ENCODE measurements around the gene FLT1. TPM values are rescaled to one million over a fixed set of nuclear protein-coding genes. Genes with fewer than 3 reads are reported as not detected.

Gene FLT1
- total and polyA plus RNA-seq, 2 donors = 4.3 to 5.5 TPM

- H3K4me1 ChIP-seq (ENCODE audit: control insufficient read depth in 2 of 2, insufficient read depth in 2 of 2, low read length in 2 of 2) = no peaks in the 10 kb centered on the region
- H3K27me3 ChIP-seq (ENCODE audit: control insufficient read depth in 2 of 2, insufficient read depth in 1 of 2, low read length in 1 of 2) = no peaks in the 10 kb centered on the region
- WGBS = 97% methylated on average over 4 of the region's 4 CpGs
- DNase-seq (ENCODE audit: low read depth in 6 of 9, low spot score in 9 of 9) = no peak
- no peak overlapping the region for H3K27ac ChIP-seq (ENCODE audit: low read depth in 1 of 2, low read length in 1 of 2)
- H3K4me3 ChIP-seq (ENCODE audit: low read length in 2 of 2) = no peak overlapping the region
- peaks cover 0 to 3% of the 10 kb centered on the region in 2 donors for H3K9me3 ChIP-seq (ENCODE audit: control insufficient read depth in 2 of 2, insufficient read depth in 1 of 2, low read length in 1 of 2)
- H3K36me3 ChIP-seq (ENCODE audit: control insufficient read depth in 2 of 2, insufficient read depth in 2 of 2, low read length in 1 of 2) = no peaks in the 10 kb centered on the region
Observed at GRCh38 chr13:28448651-28449358, 46.1 kb downstream of the FLT1 start.

DNA sequence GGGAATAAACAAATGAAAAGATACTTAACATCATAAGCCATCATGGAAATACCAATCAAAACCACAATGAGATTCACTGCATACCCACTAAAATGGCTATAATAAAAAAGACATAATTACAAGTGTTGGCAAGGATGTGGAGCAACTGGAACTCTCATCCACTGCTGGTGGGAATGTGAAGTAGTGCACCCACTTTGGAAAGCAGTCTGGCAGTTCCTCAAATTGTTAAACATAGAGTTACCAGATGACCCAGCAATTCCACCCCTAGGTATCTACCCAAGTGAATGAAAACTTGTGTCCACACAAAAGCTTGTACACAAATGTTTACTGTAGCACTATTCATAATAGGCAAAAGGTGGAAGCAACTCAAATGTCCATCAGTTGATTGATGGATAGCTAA lies 46.9 kb downstream of the FLT1 start:
- Histone ChIP-seq H3K4me3 (ENCODE audit: low read length in 2 of 2) (no peak overlapping the region), H3K27ac (ENCODE audit: low read depth in 1 of 2, low read length in 1 of 2) (no peak overlapping the region), H3K9me3 (ENCODE audit: control insufficient read depth in 2 of 2, insufficient read depth in 1 of 2, low read length in 1 of 2) (peaks cover 0 to 3% of the 10 kb centered on the region in 2 donors), H3K4me1 (ENCODE audit: control insufficient read depth in 2 of 2, insufficient read depth in 2 of 2, low read length in 2 of 2) (no peaks in the 10 kb centered on the region), H3K36me3 (ENCODE audit: control insufficient read depth in 2 of 2, insufficient read depth in 2 of 2, low read length in 1 of 2) (no peaks in the 10 kb centered on the region), H3K27me3 (ENCODE audit: control insufficient read depth in 2 of 2, insufficient read depth in 1 of 2, low read length in 1 of 2) (no peaks in the 10 kb centered on the region)
- DNase-seq (ENCODE audit: low read depth in 6 of 9, low spot score in 9 of 9) = no peak

- Histone ChIP-seq H3K4me1 (ENCODE audit: control insufficient read depth in 2 of 2, insufficient read depth in 2 of 2, low read length in 2 of 2) (no peaks in the 10 kb centered on the region), H3K4me3 (ENCODE audit: low read length in 2 of 2) (no peak overlapping the region), H3K27me3 (ENCODE audit: control insufficient read depth in 2 of 2, insufficient read depth in 1 of 2, low read length in 1 of 2) (no peaks in the 10 kb centered on the region), H3K9me3 (ENCODE audit: control insufficient read depth in 2 of 2, insufficient read depth in 1 of 2, low read length in 1 of 2) (peaks cover 0 to 3% of the 10 kb centered on the region in 2 donors), H3K27ac (ENCODE audit: low read depth in 1 of 2, low read length in 1 of 2) (no peak overlapping the region), H3K36me3 (ENCODE audit: control insufficient read depth in 2 of 2, insufficient read depth in 2 of 2, low read length in 1 of 2) (no peaks in the 10 kb centered on the region)
- no peak for DNase-seq (ENCODE audit: low read depth in 6 of 9, low spot score in 9 of 9)
- 97% methylated on average over 2 of the region's 2 CpGs for WGBS
Observed at GRCh38 chr13:28447206-28447605, 47.7 kb downstream of the FLT1 start.

DNA sequence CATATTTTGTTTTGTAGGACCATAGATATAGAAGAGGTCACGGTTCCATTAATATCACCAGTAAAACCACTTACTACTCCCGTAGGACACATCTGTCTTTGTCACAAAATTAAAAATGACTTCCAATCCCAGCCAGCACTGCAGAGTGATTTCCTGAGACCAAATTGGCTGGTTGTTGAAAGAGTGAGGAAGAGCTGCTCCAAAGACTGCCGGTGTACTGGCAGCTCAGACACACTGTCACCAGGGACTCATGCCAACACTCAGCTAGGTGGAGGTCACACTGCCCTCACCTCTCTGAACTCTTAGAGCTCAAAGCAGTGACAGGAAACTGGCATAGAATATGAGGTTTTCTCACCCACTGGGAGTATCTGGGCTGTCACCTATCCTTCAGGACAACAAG lies 52.1 kb downstream of the FLT1 start:
- Histone ChIP-seq H3K9me3 (ENCODE audit: control insufficient read depth in 2 of 2, insufficient read depth in 1 of 2, low read length in 1 of 2) (peaks cover 0 to 12% of the 10 kb centered on the region in 2 donors), H3K27ac (ENCODE audit: low read depth in 1 of 2, low read length in 1 of 2) (no peak overlapping the region), H3K36me3 (ENCODE audit: control insufficient read depth in 2 of 2, insufficient read depth in 2 of 2, low read length in 1 of 2) (no peaks in the 10 kb centered on the region), H3K4me3 (ENCODE audit: low read length in 2 of 2) (no peak overlapping the region), H3K27me3 (ENCODE audit: control insufficient read depth in 2 of 2, insufficient read depth in 1 of 2, low read length in 1 of 2) (no peaks in the 10 kb centered on the region), H3K4me1 (ENCODE audit: control insufficient read depth in 2 of 2, insufficient read depth in 2 of 2, low read length in 2 of 2) (peaks cover 0 to 6% of the 10 kb centered on the region in 2 donors)
- DNase-seq (ENCODE audit: low read depth in 6 of 9, low spot score in 9 of 9) = no peak
- WGBS = 90% methylated on average over 3 of the region's 3 CpGs

DNA sequence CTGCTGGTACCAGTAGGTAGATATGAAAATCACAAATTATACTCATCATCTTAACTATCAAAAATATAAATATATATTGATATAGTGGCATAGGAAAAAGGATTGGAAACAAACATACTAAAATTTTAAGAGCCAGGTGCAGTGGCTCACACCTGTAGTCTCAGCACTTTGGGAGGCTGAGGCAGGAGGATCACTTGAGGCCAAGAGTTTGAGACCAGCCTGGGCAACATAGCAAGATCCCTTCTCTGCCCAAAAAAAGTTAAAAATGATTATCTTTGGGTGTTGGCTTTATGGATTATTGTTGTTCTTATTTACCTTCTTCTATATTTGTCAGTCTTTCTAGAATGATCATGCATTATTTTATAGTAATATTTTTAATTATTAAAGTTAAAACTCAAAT lies 53.4 kb downstream of the FLT1 start:
- H3K4me1 ChIP-seq (ENCODE audit: control insufficient read depth in 2 of 2, insufficient read depth in 2 of 2, low read length in 2 of 2) = peaks cover 0 to 6% of the 10 kb centered on the region in 2 donors
- H3K9me3 ChIP-seq (ENCODE audit: control insufficient read depth in 2 of 2, insufficient read depth in 1 of 2, low read length in 1 of 2) = peaks cover 0 to 12% of the 10 kb centered on the region in 2 donors
- no peaks in the 10 kb centered on the region for H3K36me3 ChIP-seq (ENCODE audit: control insufficient read depth in 2 of 2, insufficient read depth in 2 of 2, low read length in 1 of 2)
- H3K27me3 ChIP-seq (ENCODE audit: control insufficient read depth in 2 of 2, insufficient read depth in 1 of 2, low read length in 1 of 2) = no peaks in the 10 kb centered on the region
- DNase-seq (ENCODE audit: low read depth in 6 of 9, low spot score in 9 of 9) = no peak
- no peak overlapping the region for H3K27ac ChIP-seq (ENCODE audit: low read depth in 1 of 2, low read length in 1 of 2)
- H3K4me3 ChIP-seq (ENCODE audit: low read length in 2 of 2) = no peak overlapping the region

DNA sequence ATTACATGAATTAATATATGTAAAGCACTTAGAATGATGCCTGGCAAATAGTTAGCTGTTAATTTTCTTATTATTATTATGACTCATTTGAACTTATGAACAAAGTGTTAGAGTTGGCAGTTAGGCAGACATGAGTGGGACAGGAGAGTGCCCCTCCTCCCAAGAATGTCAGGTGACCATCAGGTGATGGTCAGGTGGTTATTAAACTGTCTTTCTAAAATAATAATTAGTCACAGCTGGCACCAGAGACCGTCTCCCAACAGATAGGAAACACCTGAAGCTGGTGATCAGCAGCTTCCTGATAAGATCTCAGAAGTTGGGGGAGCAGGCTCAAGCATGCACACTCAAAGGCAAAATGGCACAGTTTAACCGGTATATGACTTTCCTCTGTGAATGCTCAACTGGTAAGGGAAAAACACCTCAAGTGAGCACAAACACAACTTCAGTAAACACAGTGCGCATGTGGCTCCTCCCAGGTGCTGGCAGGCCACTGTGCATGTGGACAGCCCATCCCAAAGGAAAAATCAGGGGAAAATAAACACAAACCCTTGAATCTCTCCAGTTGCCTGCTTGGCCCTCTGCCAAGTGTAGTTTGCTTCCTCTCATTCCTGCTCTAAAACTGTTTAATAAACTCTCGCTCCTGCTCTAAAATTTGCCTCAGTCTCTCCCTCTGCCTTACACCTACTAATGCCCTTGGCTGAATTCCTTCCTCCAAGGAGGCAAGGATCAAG lies 54.0 kb downstream of the FLT1 start:
- Histone ChIP-seq H3K27ac (ENCODE audit: low read depth in 1 of 2, low read length in 1 of 2) (peak overlapping the region in 1 of 2 donors; percentile 30), H3K4me3 (ENCODE audit: low read length in 2 of 2) (no peak overlapping the region), H3K27me3 (ENCODE audit: control insufficient read depth in 2 of 2, insufficient read depth in 1 of 2, low read length in 1 of 2) (no peaks in the 10 kb centered on the region), H3K36me3 (ENCODE audit: control insufficient read depth in 2 of 2, insufficient read depth in 2 of 2, low read length in 1 of 2) (no peaks in the 10 kb centered on the region), H3K9me3 (ENCODE audit: control insufficient read depth in 2 of 2, insufficient read depth in 1 of 2, low read length in 1 of 2) (peaks cover 0 to 12% of the 10 kb centered on the region in 2 donors), H3K4me1 (ENCODE audit: control insufficient read depth in 2 of 2, insufficient read depth in 2 of 2, low read length in 2 of 2) (peaks cover 0 to 6% of the 10 kb centered on the region in 2 donors)
- DNase-seq (ENCODE audit: low read depth in 6 of 9, low spot score in 9 of 9) = peak in 5 of 9 donors; percentile 7 to 47 (median 20)
- whole genome bisulfite sequencing = 57% methylated on average over 4 of the region's 4 CpGs

DNA sequence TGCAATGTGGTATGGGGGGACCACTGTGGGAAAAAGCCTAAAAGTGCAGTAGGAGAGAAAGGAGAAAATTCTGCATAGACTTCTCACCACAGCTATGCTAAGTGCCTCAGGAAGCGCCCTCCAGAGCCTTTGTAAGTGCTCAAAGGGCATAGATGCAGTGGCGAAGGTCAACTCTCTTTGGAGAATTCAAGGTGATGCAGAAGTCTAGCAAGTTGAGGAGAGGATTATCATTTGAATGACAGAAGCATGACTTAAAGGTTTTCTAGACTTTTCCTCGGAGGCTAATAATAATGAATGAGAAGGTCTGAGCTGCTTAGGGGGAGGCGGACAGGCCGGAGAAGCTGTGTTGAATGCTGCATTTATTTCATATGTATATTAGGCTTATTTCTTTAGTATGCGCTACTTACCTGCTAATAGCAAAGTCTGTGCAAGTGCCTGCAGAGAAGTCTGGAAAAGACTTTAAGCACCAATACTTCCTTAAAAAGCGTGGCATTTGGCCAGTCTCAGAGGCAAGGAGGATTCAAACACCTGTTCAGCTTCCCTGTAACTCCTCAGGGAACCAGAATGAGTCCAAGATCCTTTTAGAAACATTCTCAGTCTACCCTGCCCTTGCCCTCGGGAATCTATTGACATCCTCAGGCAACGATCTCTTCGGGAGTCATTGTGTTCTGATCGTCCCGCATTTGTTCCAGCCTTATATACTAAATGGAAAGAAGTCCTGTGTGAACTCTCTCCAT lies 56.2 kb downstream of the FLT1 start:
- peaks cover 0 to 9% of the 10 kb centered on the region in 2 donors for H3K9me3 ChIP-seq (ENCODE audit: control insufficient read depth in 2 of 2, insufficient read depth in 1 of 2, low read length in 1 of 2)
- no peak overlapping the region for H3K27ac ChIP-seq (ENCODE audit: low read depth in 1 of 2, low read length in 1 of 2)
- no peaks in the 10 kb centered on the region for H3K27me3 ChIP-seq (ENCODE audit: control insufficient read depth in 2 of 2, insufficient read depth in 1 of 2, low read length in 1 of 2)
- DNase-seq (ENCODE audit: low read depth in 6 of 9, low spot score in 9 of 9) = no peak
- 93% methylated on average over 12 of the region's 12 CpGs for WGBS
- no peaks in the 10 kb centered on the region for H3K36me3 ChIP-seq (ENCODE audit: control insufficient read depth in 2 of 2, insufficient read depth in 2 of 2, low read length in 1 of 2)
- H3K4me1 ChIP-seq (ENCODE audit: control insufficient read depth in 2 of 2, insufficient read depth in 2 of 2, low read length in 2 of 2) = peaks cover 0 to 6% of the 10 kb centered on the region in 2 donors
- H3K4me3 ChIP-seq (ENCODE audit: low read length in 2 of 2) = no peak overlapping the region

DNA sequence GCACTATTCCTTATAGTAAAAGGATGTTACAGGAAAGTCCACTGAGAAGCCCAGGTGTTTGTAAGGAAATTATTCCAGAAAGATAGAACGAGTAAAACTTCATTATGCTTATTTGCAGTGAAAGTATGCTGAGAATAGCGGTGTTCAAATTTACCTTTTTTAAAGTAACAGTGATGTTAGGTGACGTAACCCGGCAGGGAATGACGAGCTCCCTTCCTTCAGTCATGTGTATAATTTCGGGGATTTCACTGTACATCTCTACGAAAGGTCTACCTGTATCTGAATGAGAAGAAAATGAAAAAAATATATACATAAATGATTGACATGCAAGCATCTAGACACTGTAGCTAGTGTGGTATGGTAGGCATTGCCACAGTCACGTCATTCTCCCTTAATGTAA lies 56.9 kb downstream of the FLT1 start:
- H3K27me3 ChIP-seq (ENCODE audit: control insufficient read depth in 2 of 2, insufficient read depth in 1 of 2, low read length in 1 of 2) = no peaks in the 10 kb centered on the region
- no peak for DNase-seq (ENCODE audit: low read depth in 6 of 9, low spot score in 9 of 9)
- H3K4me1 ChIP-seq (ENCODE audit: control insufficient read depth in 2 of 2, insufficient read depth in 2 of 2, low read length in 2 of 2) = peaks cover 0 to 6% of the 10 kb centered on the region in 2 donors
- H3K27ac ChIP-seq (ENCODE audit: low read depth in 1 of 2, low read length in 1 of 2) = no peak overlapping the region
- no peaks in the 10 kb centered on the region for H3K36me3 ChIP-seq (ENCODE audit: control insufficient read depth in 2 of 2, insufficient read depth in 2 of 2, low read length in 1 of 2)
- WGBS = 95% methylated on average over 8 of the region's 8 CpGs
- peaks cover 0 to 9% of the 10 kb centered on the region in 2 donors for H3K9me3 ChIP-seq (ENCODE audit: control insufficient read depth in 2 of 2, insufficient read depth in 1 of 2, low read length in 1 of 2)
- H3K4me3 ChIP-seq (ENCODE audit: low read length in 2 of 2) = no peak overlapping the region

- Histone ChIP-seq H3K9me3 (ENCODE audit: control insufficient read depth in 2 of 2, insufficient read depth in 1 of 2, low read length in 1 of 2) (peaks cover 0 to 2% of the 10 kb centered on the region in 2 donors), H3K4me3 (ENCODE audit: low read length in 2 of 2) (no peak overlapping the region), H3K27ac (ENCODE audit: low read depth in 1 of 2, low read length in 1 of 2) (no peak overlapping the region), H3K4me1 (ENCODE audit: control insufficient read depth in 2 of 2, insufficient read depth in 2 of 2, low read length in 2 of 2) (peaks cover 0 to 2% of the 10 kb centered on the region in 2 donors), H3K27me3 (ENCODE audit: control insufficient read depth in 2 of 2, insufficient read depth in 1 of 2, low read length in 1 of 2) (no peaks in the 10 kb centered on the region), H3K36me3 (ENCODE audit: control insufficient read depth in 2 of 2, insufficient read depth in 2 of 2, low read length in 1 of 2) (no peaks in the 10 kb centered on the region)
- no peak for DNase-seq (ENCODE audit: low read depth in 6 of 9, low spot score in 9 of 9)
- 94% methylated on average over 6 of the region's 6 CpGs for WGBS
Observed at GRCh38 chr13:28435917-28436316, 59.0 kb downstream of the FLT1 start.
